Measurements from ENCODE around the gene ELFN1.

DNA sequence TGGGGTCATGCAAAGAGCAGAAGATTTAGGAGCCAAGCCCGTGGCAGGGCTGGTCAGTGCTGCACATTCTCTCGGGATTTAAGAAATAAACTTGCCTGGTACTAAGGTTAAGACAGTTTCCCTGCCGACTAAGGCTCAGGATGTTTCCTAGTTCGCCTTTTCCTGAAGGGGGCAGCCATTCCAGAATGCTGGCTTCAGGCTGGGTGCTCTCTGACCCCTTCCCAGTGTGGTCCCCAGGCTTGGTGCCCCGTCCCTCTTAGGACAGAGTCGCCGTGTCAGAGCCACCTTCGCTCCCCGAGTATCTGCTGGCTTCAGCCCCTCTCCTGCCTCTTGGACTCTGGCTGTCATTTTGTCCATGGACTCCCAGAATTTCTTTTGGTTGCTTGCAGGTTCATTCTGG is 117.2 kb downstream of the ELFN1 start:
- TF ChIP-seq CTCF (IDR thresholded peaks at IDR 0.05; ENCODE audit: low read depth, low read length, missing input control) (no peak), GABPA (IDR thresholded peaks at IDR 0.05 in 1 of 2, conservative IDR thresholded peaks at IDR 0.05 in 1 of 2) (no peak), RAD21 (IDR thresholded peaks at IDR 0.05) (no peak), REST (IDR thresholded peaks at IDR 0.05) (no peak)
- TF ChIP-seq, protein P1, sequence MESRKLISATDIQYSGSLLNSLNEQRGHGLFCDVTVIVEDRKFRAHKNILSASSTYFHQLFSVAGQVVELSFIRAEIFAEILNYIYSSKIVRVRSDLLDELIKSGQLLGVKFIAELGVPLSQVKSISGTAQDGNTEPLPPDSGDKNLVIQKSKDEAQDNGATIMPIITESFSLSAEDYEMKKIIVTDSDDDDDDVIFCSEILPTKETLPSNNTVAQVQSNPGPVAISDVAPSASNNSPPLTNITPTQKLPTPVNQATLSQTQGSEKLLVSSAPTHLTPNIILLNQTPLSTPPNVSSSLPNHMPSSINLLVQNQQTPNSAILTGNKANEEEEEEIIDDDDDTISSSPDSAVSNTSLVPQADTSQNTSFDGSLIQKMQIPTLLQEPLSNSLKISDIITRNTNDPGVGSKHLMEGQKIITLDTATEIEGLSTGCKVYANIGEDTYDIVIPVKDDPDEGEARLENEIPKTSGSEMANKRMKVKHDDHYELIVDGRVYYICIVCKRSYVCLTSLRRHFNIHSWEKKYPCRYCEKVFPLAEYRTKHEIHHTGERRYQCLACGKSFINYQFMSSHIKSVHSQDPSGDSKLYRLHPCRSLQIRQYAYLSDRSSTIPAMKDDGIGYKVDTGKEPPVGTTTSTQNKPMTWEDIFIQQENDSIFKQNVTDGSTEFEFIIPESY (IDR thresholded peaks at IDR 0.05): no peak
